ENCODE data around the gene FAM180A. TPM values are rescaled to one million over a fixed set of nuclear protein-coding genes. Genes with fewer than 3 reads are reported as not detected.
"Not testable (repeated sequence)": the region's sequence is repeated elsewhere in the genome, so short reads cannot be mapped to it uniquely, and the experiment has no call there.

FAM180A gene
- total RNA-seq, 1 experiment from 2014 or later: 4.1 TPM

DNA sequence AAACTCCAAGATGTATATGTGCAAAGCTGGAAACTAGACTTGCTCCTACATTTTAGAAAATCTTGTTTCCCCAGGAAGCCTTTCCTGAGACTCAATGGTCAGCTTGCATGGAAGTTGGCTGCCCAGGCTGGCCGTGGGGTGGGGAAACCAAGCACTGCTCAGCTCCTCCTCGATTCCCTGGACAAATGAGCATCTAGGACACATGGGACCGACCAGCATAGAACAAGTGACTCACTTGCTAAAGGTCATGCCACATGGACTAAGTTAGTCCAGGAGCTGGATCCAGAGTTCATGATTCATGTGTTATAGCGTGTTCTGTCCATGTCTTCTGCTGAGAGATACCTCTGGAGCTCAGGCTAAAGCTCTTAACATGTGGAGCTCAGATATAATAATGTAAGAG, 6.2 kb downstream of the FAM180A start:
- DNase-seq (ENCODE audit: low read depth): peak; percentile 75

- no peak for DNase-seq (ENCODE audit: low read depth)
These were observed 6.7 kb downstream of the FAM180A start for GRCh38 chr7:135741905-135742304.

GRCh38 chr7:135740889-135741288, 7.7 kb downstream of the FAM180A start:
- no peak for DNase-seq (ENCODE audit: low read depth)

DNA sequence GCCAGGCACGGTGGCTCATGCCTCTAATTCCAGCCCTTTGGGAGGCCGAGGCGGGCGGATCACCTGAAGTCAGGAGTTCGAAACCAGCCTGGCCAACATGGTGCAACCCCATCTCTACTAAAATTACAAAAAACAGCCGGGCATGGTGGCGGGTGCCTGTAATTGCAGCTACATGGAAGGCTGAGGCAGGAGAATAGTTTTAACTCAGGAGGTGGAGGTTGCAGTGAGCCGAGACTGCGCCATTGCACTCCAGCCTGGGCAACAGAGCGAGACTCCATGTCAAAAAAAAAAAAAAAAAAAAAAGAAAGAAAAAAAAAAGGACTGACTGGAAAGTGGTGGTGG, 11.3 kb downstream of the FAM180A start:
- DNase-seq (ENCODE audit: low read depth): not testable (repeated sequence)

DNA sequence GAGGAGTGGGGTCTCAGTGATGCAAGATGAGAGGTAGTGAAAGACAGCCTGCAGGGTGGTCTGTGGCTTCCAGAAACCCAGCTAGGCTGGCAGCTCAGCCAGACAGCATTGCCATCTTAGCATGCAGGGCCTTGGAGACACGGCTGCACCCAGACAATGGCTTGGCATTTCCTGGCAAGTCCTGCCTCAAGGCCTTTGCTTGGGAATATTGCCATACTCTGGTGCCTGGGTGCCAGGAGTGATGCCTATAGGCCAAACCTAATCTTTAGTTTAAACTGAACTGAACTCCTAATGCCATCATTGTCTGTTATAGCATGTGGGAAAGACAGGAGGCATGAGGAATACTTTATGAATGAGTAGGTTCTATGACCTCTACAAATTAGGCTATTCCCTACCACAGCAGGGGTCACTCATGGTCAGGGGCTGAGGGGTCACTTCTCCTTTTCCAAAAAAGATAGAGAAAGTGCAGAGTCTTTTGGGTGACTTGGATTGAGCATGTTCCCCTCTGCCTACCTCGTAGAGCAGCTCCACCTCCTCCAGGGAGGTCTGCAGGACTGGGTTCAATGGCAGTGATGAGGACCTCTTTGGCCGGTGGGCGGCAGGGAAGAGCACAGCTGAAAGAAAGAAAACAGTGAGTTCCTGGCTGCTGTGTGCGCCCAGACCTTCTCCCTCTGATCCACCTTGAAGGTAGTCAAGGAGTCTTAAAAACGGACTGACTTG, 11.9 kb downstream of the FAM180A start:
- DNase-seq (ENCODE audit: low read depth): no peak

GRCh38 chr7:135734343-135734689, 14.3 kb downstream of the FAM180A start:
- DNase-seq (ENCODE audit: low read depth): no peak

GRCh38 chr7:135733603-135734342, 14.8 kb downstream of the FAM180A start:
- DNase-seq (ENCODE audit: low read depth): no peak

DNA sequence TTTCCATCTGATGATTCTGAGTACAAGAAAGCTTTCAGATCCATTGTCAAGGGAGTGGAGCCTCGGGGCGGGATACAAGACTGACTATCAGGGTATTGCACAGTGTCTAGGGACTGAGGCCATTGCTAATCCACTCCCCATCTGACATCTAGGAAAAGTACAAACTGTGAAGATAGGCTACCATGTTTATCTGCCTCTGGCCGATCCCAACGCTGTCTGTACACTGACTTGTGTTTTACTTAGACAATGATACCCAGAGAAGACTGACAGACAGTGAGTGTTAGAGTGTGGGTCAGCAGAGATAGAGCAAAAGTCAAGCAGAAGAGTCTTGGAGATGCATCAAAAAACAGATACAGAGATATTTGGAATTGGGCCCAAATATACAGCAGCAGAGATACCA, 17.5 kb downstream of the FAM180A start:
- no peak for DNase-seq (ENCODE audit: low read depth)

DNA sequence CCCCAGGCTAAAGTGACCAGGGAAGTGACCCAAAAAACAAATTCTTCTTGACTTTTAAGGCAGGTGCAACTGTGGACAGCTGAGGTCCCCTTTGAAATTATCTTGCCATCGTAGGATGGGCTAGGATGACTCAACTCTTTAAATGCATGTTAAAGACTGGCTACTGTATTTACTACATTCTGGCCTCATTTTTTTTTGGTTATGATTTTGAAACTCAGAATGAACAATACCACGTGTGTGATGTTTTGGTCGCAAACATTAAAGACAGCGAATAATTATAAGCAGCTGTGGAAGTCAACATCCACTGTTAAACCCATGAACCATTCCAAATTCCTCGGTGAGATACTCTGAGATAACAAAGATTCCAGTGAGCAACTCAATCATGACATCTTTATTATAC, 19.4 kb downstream of the FAM180A start:
- DNase-seq (ENCODE audit: low read depth): no peak

DNA sequence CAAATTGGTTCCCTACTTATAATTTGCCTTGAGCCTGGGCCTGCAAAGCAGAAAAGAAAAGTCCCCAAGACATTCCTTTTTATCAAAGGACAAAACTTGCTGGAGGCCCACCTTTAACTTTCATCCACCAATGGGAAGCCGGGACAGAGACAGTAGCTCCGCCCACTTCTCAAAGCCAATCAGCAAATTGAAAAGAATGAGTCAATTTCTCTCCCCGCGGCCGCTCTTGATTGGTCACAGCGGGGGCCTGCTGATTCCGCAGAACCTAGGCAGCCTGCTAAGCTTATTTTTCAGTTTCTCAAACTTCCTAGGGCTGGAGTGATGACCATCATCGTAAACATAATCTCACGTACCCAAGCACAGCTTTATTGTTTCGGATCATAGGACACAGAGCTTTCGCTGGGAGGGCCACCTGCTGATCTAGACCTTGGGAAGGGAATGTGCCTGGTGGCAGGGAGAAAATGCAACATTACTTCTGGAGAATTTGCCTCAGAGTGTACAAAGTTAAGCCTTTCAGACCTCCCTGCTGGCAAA, 20.4 kb downstream of the FAM180A start, which contains the start of gene SLC13A4:
SLC13A4 (minus strand) TSS at position 51 of the 534 bp plus-strand sequence. CDS start 690 bp downstream, outside the sequence.
- no peak for DNase-seq (ENCODE audit: low read depth)

DNA sequence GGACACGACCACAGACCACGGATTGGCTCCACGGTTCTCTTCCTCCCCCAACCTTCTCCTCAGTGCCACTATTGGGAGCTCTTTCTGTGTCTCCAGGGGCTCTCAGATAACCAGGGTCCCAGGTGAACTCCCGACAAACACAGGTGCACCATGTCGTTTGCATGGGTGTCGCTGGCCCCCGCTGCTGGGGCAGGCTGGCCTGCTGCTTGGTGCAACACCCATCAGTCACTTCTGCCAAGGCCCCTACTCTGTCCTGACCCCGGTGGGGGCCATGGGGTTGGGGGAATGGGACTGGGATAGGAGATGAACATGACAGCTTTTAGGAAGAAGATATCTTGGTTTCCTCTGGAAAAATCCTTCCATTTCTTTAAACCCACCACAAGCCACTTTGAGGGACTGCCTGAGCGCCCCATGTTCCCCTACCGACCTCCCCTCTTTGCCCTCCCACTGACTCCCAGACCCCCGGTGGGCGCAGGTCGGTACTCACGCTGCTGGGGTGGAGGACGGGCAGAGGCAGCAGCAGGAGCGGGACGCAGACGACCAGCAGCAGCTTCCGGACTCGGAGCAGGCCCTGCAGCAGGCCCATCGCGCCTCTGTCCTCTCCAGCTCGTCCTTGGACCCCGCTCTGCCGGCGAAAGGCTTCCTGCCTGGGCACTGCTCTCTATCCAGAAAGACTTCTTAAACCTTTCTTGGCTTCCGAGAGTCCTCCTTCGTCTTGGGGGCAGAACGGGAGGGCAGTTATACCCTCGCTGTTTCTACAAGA, 21.5 kb downstream of the FAM180A start:
- DNase-seq (ENCODE audit: low read depth): no peak

GRCh38 chr7:135726276-135726788, 22.3 kb downstream of the FAM180A start:
- DNase-seq (ENCODE audit: low read depth): no peak

DNA sequence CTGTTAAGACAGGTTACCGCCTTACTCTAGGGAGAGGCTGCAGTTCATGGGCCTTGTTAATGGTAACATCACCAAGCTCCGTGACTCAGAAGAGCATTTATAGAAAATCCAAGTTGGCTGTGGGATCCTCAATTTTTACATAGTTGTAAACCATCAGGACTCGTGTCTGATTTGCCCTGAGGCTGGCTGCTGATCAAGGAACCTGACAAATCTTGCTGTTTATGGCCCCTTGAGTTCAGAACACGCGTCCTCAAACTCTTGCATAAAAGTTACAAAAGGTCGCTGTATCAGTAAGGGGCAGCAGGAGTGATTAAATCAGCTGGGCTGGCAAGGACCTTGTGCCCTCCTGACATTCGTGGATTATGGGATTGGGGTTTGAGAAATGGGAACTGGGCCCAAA, 25.2 kb downstream of the FAM180A start:
- no peak for DNase-seq (ENCODE audit: low read depth)

DNA sequence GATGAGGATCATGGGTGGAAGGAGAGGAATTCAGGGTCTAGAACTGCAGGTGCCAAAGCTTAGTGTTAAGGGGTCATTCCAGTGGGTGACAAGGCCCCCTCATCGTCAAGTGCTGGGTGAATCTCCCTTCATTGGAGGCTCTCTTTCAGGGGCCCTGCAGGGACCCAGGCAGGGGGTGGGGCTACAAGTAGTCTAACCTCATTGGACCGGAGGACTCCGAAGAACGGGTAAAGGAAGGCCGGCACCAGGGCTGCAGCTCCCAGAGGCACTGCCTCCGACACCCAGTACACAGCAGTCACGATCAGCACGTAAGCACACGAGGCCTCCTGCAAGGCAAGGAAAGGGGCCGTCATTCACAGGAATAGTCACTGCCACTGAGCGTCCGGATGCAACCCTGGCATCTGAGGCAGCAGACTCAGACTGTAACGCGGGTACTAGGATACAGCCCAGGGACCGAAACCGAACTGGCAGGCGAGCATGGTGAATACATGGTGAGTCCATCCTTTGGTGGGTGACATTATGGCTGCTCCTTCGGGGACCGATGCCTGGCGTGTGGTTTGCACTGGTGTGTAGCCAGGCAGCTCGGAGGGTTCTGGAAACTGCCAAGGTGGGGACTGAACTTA, 27.3 kb downstream of the FAM180A start:
- DNase-seq (ENCODE audit: low read depth): no peak

- DNase-seq (ENCODE audit: low read depth): no peak
These were observed 28.9 kb downstream of the FAM180A start for GRCh38 chr7:135719688-135720087.

DNA sequence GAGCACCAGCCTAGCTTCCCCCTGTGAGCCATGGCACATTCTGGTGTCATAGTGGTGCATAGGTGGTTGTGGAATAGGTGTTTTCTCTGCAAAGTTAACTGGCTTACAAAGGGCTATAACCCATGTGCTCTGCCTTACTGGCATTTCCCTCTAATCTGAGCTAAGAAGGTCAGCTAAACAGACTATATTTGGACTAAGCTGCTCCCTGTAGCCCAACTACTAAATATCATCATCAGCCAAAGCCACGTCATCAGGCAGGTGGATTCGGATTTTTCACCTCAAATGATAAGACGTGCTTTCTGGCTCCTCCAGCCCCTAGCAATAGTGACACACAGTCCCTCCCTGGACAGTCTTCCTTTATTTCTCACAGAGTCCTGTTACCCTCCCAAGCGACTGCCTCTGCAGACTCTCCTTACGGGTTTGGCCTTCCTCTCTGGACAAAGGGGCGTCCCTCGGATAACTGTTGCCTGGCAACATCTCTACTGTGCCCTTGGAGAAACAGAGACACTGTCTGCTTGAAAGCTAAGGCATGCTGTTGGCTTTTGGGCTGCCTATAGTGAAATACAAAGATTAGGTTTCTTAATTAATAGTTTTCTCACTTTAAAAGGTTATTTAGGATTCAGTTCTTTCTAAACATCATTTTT, 29.7 kb downstream of the FAM180A start:
- no peak for DNase-seq (ENCODE audit: low read depth)

- no peak for DNase-seq (ENCODE audit: low read depth)
These were observed 30.4 kb downstream of the FAM180A start for GRCh38 chr7:135718219-135718618.

- peak; percentile 26 for DNase-seq (ENCODE audit: low read depth)
These were observed 30.9 kb downstream of the FAM180A start for GRCh38 chr7:135717693-135718092.

DNA sequence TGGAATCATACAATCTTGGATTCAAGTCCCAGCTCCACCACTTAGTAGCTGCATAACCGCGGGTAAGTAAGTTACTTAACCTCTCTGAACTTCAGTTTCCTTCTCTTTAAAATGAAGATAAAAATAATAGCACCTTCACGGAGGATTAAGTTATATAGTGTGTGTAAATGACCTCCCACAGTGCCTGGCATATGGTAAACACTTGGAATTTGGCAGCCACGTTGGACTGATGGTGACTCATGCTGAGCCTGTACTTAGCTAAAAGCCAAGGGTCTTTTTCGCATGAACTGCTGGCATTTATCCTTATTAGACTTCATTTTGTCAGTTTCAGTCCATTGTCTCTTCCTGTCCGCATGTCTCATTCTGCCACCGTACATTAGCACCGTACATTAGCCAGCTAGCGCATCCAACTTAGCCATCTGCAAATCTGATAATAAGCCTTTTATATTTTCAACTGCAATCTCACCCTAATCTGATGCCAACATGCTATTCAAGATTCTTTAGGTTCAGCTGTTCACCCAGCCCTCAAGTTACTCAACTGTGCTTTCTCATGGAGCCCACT, 31.9 kb downstream of the FAM180A start:
- peak; percentile 80 for DNase-seq (ENCODE audit: low read depth)

GRCh38 chr7:135715673-135716072, 32.9 kb downstream of the FAM180A start:
- DNase-seq (ENCODE audit: low read depth): no peak

DNA sequence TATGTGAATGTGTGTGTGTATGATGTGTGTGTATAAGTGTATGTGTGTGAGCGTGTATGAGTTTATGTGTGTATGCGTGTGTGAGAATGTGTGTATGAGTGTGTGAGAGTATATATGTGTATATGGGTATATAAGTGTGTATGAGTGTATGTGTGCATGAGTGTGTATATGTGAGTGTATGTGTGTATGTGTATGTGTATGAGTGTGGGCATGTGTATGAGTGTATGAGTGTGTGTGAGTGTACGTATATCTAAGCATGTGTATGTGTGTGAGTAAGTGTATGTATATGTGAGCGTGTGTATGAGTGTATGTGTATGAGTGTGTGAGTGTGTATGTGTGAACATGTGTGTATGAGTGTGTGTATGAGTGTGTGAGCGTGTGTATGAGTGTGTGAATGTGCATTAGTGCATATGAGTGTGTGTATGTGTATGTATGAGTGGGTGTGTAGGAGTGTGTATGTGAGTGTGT, 33.5 kb downstream of the FAM180A start:
- no peak for DNase-seq (ENCODE audit: low read depth)
